ENCODE measurements around the gene UNC50. TPM values are rescaled to one million over a fixed set of nuclear protein-coding genes. Genes with fewer than 3 reads are reported as not detected.

UNC50 gene
- 41.8 to 49.9 TPM (median 43.5 TPM) in 3 replicates for total RNA-seq
- long read RNA-seq, transcript UNC50-201 (6 exons, 1,143 nt) = major isoform, 43 of 58 reads
- long read RNA-seq, partial matches to known transcripts = 3 of 58 reads
- long read RNA-seq, other reads (novel, unspliced or antisense) = 8 of 58 reads

GRCh38 chr2:98608116-98608961 lies at the start of gene UNC50, which contains the start of gene COA5:
Gene UNC50 (plus strand): TSS chr2:98608589. CDS start chr2:98609760, 1,171 bp downstream.
Gene COA5 (minus strand): TSS chr2:98608512. CDS start chr2:98608405, 107 bp downstream.
- H3K36me3 Mint-ChIP-seq (ENCODE audit: low read depth) = peaks cover 14% of the 10 kb centered on the region
- H3K4me1 Mint-ChIP-seq (ENCODE audit: low read depth) = peaks cover 58% of the 10 kb centered on the region
- peak; percentile 41 for TF ChIP-seq CTCF (IDR thresholded peaks at IDR 0.05)
- peak within 1 kb of the TSS; percentile 96 for H3K27ac Mint-ChIP-seq (ENCODE audit: unreplicated experiment)
- peak within 1 kb of the TSS; percentile 85 for H3K4me3 Mint-ChIP-seq (ENCODE audit: unreplicated experiment)
- no peaks in the 10 kb centered on the region for H3K9me3 Mint-ChIP-seq (ENCODE audit: low read depth)
- no peaks in the 10 kb centered on the region for H3K27me3 Mint-ChIP-seq (ENCODE audit: low read depth)
- DNase-seq (ENCODE audit: low spot score) = peak; percentile 97

GRCh38 chr2:98558852-98559530 lies 49.4 kb upstream of the UNC50 start:
- no peaks in the 10 kb centered on the region for H3K9me3 Mint-ChIP-seq (ENCODE audit: low read depth)
- peaks cover 43% of the 10 kb centered on the region for H3K4me1 Mint-ChIP-seq (ENCODE audit: low read depth)
- DNase-seq (ENCODE audit: low spot score) = no peak
- TF ChIP-seq CTCF (IDR thresholded peaks at IDR 0.05) = no peak
- H3K4me3 Mint-ChIP-seq (ENCODE audit: unreplicated experiment) = no peak overlapping the region
- peak overlapping the region; percentile 18 for H3K27ac Mint-ChIP-seq (ENCODE audit: unreplicated experiment)
- peaks cover 17% of the 10 kb centered on the region for H3K36me3 Mint-ChIP-seq (ENCODE audit: low read depth)
- H3K27me3 Mint-ChIP-seq (ENCODE audit: low read depth) = no peaks in the 10 kb centered on the region

GRCh38 chr2:98559581-98559980 lies 48.8 kb upstream of the UNC50 start:
- H3K4me3 Mint-ChIP-seq (ENCODE audit: unreplicated experiment) = no peak overlapping the region

GRCh38 chr2:98560256-98560771 lies 48.1 kb upstream of the UNC50 start:
- no peak for TF ChIP-seq CTCF (IDR thresholded peaks at IDR 0.05)
- peaks cover 15% of the 10 kb centered on the region for H3K36me3 Mint-ChIP-seq (ENCODE audit: low read depth)
- H3K27ac Mint-ChIP-seq (ENCODE audit: unreplicated experiment) = peak overlapping the region; percentile 85
- H3K4me1 Mint-ChIP-seq (ENCODE audit: low read depth) = peaks cover 43% of the 10 kb centered on the region
- H3K9me3 Mint-ChIP-seq (ENCODE audit: low read depth) = no peaks in the 10 kb centered on the region
- no peak for DNase-seq (ENCODE audit: low spot score)
- no peaks in the 10 kb centered on the region for H3K27me3 Mint-ChIP-seq (ENCODE audit: low read depth)
- H3K4me3 Mint-ChIP-seq (ENCODE audit: unreplicated experiment) = no peak overlapping the region

More at GRCh38 chr2:98559581-98559980, 48.8 kb upstream of the UNC50 start:
- H3K27me3 Mint-ChIP-seq (ENCODE audit: low read depth) = no peaks in the 10 kb centered on the region
- DNase-seq (ENCODE audit: low spot score) = no peak
- peaks cover 43% of the 10 kb centered on the region for H3K4me1 Mint-ChIP-seq (ENCODE audit: low read depth)
- no peaks in the 10 kb centered on the region for H3K9me3 Mint-ChIP-seq (ENCODE audit: low read depth)
- H3K36me3 Mint-ChIP-seq (ENCODE audit: low read depth) = peaks cover 17% of the 10 kb centered on the region
- no peak for TF ChIP-seq CTCF (IDR thresholded peaks at IDR 0.05)
- H3K27ac Mint-ChIP-seq (ENCODE audit: unreplicated experiment) = peak overlapping the region; percentile 71

GRCh38 chr2:98561018-98561417 lies 47.4 kb upstream of the UNC50 start:
- no peaks in the 10 kb centered on the region for H3K9me3 Mint-ChIP-seq (ENCODE audit: low read depth)
- no peak for TF ChIP-seq CTCF (IDR thresholded peaks at IDR 0.05)
- no peaks in the 10 kb centered on the region for H3K27me3 Mint-ChIP-seq (ENCODE audit: low read depth)
- peaks cover 43% of the 10 kb centered on the region for H3K4me1 Mint-ChIP-seq (ENCODE audit: low read depth)
- no peak for DNase-seq (ENCODE audit: low spot score)
- H3K36me3 Mint-ChIP-seq (ENCODE audit: low read depth) = peaks cover 13% of the 10 kb centered on the region
- no peak overlapping the region for H3K27ac Mint-ChIP-seq (ENCODE audit: unreplicated experiment)
- H3K4me3 Mint-ChIP-seq (ENCODE audit: unreplicated experiment) = no peak overlapping the region

Measured in chondrocyte (in vitro differentiated cells).